22Rv1 (cell line): ENCODE data around the gene DOCK11.

Experiments
- H3K27ac ChIP-seq: fragments of 450-650 bp; 2 replicates; pipeline ENCODE4 v1.5.1; 2017
- CTCF ChIP-seq: fragments of 450-650 bp; IDR thresholded peaks from 2 replicates; pipeline ENCODE4 v1.5.1; 2017; ENCODE audit warnings: mild to moderate bottlenecking
- ZFX ChIP-seq: fragments of 450-650 bp; IDR thresholded peaks from 2 replicates; pipeline ENCODE4 v1.6.1; 2017; ENCODE audit warnings: antibody characterized with exemption, borderline replicate concordance

DOCK11 gene

GRCh38 chrX:118621081-118621759 lies 125.6 kb downstream of the DOCK11 start:
- H3K27ac ChIP-seq: no peak overlapping the region
- TF ChIP-seq ZFX (no peak), CTCF (no peak)

- no peak overlapping the region for H3K27ac ChIP-seq
- TF ChIP-seq CTCF: no peak
- no peak for TF ChIP-seq ZFX
These were observed 127.4 kb downstream of the DOCK11 start for GRCh38 chrX:118623062-118623461.

GRCh38 chrX:118626346-118626745 lies 130.7 kb downstream of the DOCK11 start:
- H3K27ac ChIP-seq: no peak overlapping the region
- TF ChIP-seq CTCF (no peak), ZFX (no peak)

GRCh38 chrX:118627084-118627758 lies 131.6 kb downstream of the DOCK11 start:
- no peak overlapping the region for H3K27ac ChIP-seq
- TF ChIP-seq ZFX (no peak), CTCF (peak; percentile 68)

- TF ChIP-seq ZFX: no peak
- H3K27ac ChIP-seq: no peak overlapping the region
These were observed 135.2 kb downstream of the DOCK11 start for GRCh38 chrX:118630848-118631247.

- TF ChIP-seq CTCF (no peak), ZFX (no peak)
- H3K27ac ChIP-seq: no peak overlapping the region
These were observed 136.0 kb downstream of the DOCK11 start for GRCh38 chrX:118631586-118631985.

GRCh38 chrX:118632862-118633261 lies 137.2 kb downstream of the DOCK11 start:
- H3K27ac ChIP-seq: no peak overlapping the region
- TF ChIP-seq CTCF (no peak), ZFX (no peak)

- no peak for TF ChIP-seq ZFX
- TF ChIP-seq CTCF: no peak
- no peak overlapping the region for H3K27ac ChIP-seq
These were observed 137.9 kb downstream of the DOCK11 start for GRCh38 chrX:118633530-118633929.
